WTC11 (cell line): ENCODE measurements around the gene SHTN1. TPM values are rescaled to one million over a fixed set of nuclear protein-coding genes. Genes with fewer than 3 reads are reported as not detected.

Experiments used
- ATAC-seq: fragments of 200-7000 bp; cut with Tn5 transposase; 2 replicates; pipeline ENCODE4 v1.10.0; 2021; ENCODE audit warnings: mild to moderate bottlenecking, moderate library complexity
- CTCF ChIA-PET: fragments of 300-600 bp; sonication (Branson Sonifier 250); formaldehyde crosslinking; loops from one replicate; lab custom pipeline; 2021; ENCODE audit warnings: antibody characterized with exemption; lab: Charles Lee
- POLR2A ChIA-PET: fragments of 350-600 bp; sonication (Branson Sonifier 250); formaldehyde crosslinking; loops from one replicate; lab custom pipeline; 2021; ENCODE audit warnings: antibody characterized with exemption; lab: Charles Lee
- DNase-seq: peaks from one replicate; pipeline ENCODE4 v3.0.0; 2021; ENCODE audit warnings: low spot score
- H3K27ac Mint-ChIP-seq: 2 replicates; pipeline ENCODE4 v1.8.0; 2021; ENCODE audit warnings: mixed read lengths
- H3K27me3 Mint-ChIP-seq: 2 replicates; pipeline ENCODE4 v1.8.0; 2021; ENCODE audit warnings: low read depth, mild to moderate bottlenecking, moderate library complexity, mixed read lengths
- H3K36me3 Mint-ChIP-seq: 2 replicates; pipeline ENCODE4 v1.8.0; 2021; ENCODE audit warnings: mixed read lengths
- H3K4me1 Mint-ChIP-seq: 2 replicates; pipeline ENCODE4 v1.8.0; 2022; ENCODE audit warnings: mixed read lengths
- H3K4me3 Mint-ChIP-seq: 2 replicates; pipeline ENCODE4 v1.8.0; 2021; ENCODE audit warnings: mild to moderate bottlenecking, moderate library complexity, mixed read lengths
- H3K9me3 Mint-ChIP-seq: 2 replicates; pipeline ENCODE4 v1.8.0; 2021; ENCODE audit warnings: mixed read lengths
- GRHL2 ChIP-seq: fragments of 250-450 bp; sonication (Bioruptor Pico); IDR thresholded peaks from 2 replicates; pipeline ENCODE4 v1.8.0; 2022; ENCODE audit warnings: mild to moderate bottlenecking, moderate library complexity; ENCODE audit not compliant: insufficient replicate concordance, severe bottlenecking
- HMGA2 ChIP-seq: fragments of 250-450 bp; sonication (Bioruptor Pico); IDR thresholded peaks from 2 replicates; pipeline ENCODE4 v1.4.0; 2021; ENCODE audit warnings: mild to moderate bottlenecking, moderate library complexity
- NFYB ChIP-seq: sonication (generic); formaldehyde crosslinking; conservative IDR thresholded peaks from 2 replicates; pipeline ENCODE4 v1.8.0; 2022; ENCODE audit warnings: low read depth, missing genetic modification reagents
- SMAD3 ChIP-seq: sonication (generic); formaldehyde crosslinking; IDR thresholded peaks from 2 replicates; pipeline ENCODE4 v1.8.0; 2022; ENCODE audit warnings: missing genetic modification reagents, mild to moderate bottlenecking, borderline replicate concordance
- TCF7 ChIP-seq: sonication (generic); formaldehyde crosslinking; IDR thresholded peaks from 2 replicates; pipeline ENCODE4 v1.8.0; 2022; ENCODE audit warnings: mild to moderate bottlenecking, low read depth, missing genetic modification reagents, moderate library complexity
- ZBTB21 ChIP-seq: sonication (generic); formaldehyde crosslinking; IDR thresholded peaks from 2 replicates; pipeline ENCODE4 v1.8.1; 2023; ENCODE audit warnings: mild to moderate bottlenecking, missing genetic modification reagents, borderline replicate concordance
- ZNF232 ChIP-seq: sonication (generic); formaldehyde crosslinking; IDR thresholded peaks from 2 replicates; pipeline ENCODE4 v1.8.0; 2022; ENCODE audit warnings: mild to moderate bottlenecking, missing genetic modification reagents
- total RNA-seq: library from RNA; stranded (reverse); gene quantifications from 3 replicates; pipeline ENCODE4 v1.2.3, GENCODE V29; 2021
- TF ChIP-seq, protein P1 (sequence below): sonication (generic); formaldehyde crosslinking; conservative IDR thresholded peaks from 2 replicates; pipeline ENCODE4 v1.8.1; 2023; ENCODE audit warnings: mild to moderate bottlenecking, low read depth, missing genetic modification reagents, moderate library complexity
- TF ChIP-seq, protein P2 (sequence below): fragments of 250-450 bp; sonication (Bioruptor Pico); IDR thresholded peaks from 2 replicates; pipeline ENCODE4 v1.9.0; 2021; ENCODE audit warnings: mild to moderate bottlenecking
- TF ChIP-seq, protein P3 (sequence below): sonication (generic); formaldehyde crosslinking; IDR thresholded peaks from 2 replicates; pipeline ENCODE4 v1.8.0; 2023; ENCODE audit warnings: missing genetic modification reagents, mild to moderate bottlenecking, borderline replicate concordance
- TF ChIP-seq, protein P4 (sequence below): sonication (generic); formaldehyde crosslinking; IDR thresholded peaks from 2 replicates; pipeline ENCODE4 v1.8.0; 2023; ENCODE audit warnings: mild to moderate bottlenecking, missing genetic modification reagents

SHTN1 gene
- total RNA-seq, 1 experiment from 2014 or later: 11.0 TPM

DNA sequence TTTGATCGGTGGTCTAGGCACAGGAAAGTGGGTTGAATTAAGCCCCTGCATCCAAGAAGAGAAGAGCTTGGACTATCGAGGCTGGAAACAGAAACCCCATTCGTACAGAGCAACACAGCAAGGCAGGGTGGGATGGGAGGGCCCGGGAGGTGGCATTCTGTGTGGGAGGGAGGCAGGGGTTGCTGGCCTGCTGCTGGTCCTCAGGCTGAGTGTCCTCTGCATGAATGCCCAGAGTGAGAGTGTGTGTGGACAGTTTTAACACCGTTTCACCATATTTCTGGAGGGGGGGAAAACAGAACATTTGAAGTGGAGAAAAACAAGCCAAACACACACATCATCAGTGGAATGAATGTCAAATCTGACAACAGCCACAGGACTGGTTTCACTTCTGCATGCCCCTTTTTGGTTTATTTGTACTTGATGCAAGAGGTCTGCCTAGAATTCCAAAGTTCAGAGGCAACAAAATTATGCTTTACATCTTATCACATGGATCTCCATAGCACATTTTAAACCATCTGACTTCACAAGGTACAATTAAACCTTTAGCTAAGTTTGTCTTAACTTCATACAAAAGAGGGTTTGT, 166.8 kb downstream of the SHTN1 start:
- no peak for TF ChIP-seq NFYB (CRISPR knock-in tag)
- TF ChIP-seq ZNF232: no peak
- TF ChIP-seq, protein P1, sequence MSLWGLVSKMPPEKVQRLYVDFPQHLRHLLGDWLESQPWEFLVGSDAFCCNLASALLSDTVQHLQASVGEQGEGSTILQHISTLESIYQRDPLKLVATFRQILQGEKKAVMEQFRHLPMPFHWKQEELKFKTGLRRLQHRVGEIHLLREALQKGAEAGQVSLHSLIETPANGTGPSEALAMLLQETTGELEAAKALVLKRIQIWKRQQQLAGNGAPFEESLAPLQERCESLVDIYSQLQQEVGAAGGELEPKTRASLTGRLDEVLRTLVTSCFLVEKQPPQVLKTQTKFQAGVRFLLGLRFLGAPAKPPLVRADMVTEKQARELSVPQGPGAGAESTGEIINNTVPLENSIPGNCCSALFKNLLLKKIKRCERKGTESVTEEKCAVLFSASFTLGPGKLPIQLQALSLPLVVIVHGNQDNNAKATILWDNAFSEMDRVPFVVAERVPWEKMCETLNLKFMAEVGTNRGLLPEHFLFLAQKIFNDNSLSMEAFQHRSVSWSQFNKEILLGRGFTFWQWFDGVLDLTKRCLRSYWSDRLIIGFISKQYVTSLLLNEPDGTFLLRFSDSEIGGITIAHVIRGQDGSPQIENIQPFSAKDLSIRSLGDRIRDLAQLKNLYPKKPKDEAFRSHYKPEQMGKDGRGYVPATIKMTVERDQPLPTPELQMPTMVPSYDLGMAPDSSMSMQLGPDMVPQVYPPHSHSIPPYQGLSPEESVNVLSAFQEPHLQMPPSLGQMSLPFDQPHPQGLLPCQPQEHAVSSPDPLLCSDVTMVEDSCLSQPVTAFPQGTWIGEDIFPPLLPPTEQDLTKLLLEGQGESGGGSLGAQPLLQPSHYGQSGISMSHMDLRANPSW (CRISPR knock-in tag): no peak
- TF ChIP-seq, protein P2, sequence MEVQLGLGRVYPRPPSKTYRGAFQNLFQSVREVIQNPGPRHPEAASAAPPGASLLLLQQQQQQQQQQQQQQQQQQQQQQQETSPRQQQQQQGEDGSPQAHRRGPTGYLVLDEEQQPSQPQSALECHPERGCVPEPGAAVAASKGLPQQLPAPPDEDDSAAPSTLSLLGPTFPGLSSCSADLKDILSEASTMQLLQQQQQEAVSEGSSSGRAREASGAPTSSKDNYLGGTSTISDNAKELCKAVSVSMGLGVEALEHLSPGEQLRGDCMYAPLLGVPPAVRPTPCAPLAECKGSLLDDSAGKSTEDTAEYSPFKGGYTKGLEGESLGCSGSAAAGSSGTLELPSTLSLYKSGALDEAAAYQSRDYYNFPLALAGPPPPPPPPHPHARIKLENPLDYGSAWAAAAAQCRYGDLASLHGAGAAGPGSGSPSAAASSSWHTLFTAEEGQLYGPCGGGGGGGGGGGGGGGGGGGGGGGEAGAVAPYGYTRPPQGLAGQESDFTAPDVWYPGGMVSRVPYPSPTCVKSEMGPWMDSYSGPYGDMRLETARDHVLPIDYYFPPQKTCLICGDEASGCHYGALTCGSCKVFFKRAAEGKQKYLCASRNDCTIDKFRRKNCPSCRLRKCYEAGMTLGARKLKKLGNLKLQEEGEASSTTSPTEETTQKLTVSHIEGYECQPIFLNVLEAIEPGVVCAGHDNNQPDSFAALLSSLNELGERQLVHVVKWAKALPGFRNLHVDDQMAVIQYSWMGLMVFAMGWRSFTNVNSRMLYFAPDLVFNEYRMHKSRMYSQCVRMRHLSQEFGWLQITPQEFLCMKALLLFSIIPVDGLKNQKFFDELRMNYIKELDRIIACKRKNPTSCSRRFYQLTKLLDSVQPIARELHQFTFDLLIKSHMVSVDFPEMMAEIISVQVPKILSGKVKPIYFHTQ (CRISPR knock-in tag): no peak
- TF ChIP-seq, protein P3, sequence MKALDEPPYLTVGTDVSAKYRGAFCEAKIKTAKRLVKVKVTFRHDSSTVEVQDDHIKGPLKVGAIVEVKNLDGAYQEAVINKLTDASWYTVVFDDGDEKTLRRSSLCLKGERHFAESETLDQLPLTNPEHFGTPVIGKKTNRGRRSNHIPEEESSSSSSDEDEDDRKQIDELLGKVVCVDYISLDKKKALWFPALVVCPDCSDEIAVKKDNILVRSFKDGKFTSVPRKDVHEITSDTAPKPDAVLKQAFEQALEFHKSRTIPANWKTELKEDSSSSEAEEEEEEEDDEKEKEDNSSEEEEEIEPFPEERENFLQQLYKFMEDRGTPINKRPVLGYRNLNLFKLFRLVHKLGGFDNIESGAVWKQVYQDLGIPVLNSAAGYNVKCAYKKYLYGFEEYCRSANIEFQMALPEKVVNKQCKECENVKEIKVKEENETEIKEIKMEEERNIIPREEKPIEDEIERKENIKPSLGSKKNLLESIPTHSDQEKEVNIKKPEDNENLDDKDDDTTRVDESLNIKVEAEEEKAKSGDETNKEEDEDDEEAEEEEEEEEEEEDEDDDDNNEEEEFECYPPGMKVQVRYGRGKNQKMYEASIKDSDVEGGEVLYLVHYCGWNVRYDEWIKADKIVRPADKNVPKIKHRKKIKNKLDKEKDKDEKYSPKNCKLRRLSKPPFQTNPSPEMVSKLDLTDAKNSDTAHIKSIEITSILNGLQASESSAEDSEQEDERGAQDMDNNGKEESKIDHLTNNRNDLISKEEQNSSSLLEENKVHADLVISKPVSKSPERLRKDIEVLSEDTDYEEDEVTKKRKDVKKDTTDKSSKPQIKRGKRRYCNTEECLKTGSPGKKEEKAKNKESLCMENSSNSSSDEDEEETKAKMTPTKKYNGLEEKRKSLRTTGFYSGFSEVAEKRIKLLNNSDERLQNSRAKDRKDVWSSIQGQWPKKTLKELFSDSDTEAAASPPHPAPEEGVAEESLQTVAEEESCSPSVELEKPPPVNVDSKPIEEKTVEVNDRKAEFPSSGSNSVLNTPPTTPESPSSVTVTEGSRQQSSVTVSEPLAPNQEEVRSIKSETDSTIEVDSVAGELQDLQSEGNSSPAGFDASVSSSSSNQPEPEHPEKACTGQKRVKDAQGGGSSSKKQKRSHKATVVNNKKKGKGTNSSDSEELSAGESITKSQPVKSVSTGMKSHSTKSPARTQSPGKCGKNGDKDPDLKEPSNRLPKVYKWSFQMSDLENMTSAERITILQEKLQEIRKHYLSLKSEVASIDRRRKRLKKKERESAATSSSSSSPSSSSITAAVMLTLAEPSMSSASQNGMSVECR: no peak
- TF ChIP-seq SMAD3: no peak
- no peak for TF ChIP-seq HMGA2 (CRISPR knock-in tag)
- no peak for TF ChIP-seq TCF7 (CRISPR knock-in tag)
- no peak for TF ChIP-seq GRHL2
- TF ChIP-seq, protein P4, sequence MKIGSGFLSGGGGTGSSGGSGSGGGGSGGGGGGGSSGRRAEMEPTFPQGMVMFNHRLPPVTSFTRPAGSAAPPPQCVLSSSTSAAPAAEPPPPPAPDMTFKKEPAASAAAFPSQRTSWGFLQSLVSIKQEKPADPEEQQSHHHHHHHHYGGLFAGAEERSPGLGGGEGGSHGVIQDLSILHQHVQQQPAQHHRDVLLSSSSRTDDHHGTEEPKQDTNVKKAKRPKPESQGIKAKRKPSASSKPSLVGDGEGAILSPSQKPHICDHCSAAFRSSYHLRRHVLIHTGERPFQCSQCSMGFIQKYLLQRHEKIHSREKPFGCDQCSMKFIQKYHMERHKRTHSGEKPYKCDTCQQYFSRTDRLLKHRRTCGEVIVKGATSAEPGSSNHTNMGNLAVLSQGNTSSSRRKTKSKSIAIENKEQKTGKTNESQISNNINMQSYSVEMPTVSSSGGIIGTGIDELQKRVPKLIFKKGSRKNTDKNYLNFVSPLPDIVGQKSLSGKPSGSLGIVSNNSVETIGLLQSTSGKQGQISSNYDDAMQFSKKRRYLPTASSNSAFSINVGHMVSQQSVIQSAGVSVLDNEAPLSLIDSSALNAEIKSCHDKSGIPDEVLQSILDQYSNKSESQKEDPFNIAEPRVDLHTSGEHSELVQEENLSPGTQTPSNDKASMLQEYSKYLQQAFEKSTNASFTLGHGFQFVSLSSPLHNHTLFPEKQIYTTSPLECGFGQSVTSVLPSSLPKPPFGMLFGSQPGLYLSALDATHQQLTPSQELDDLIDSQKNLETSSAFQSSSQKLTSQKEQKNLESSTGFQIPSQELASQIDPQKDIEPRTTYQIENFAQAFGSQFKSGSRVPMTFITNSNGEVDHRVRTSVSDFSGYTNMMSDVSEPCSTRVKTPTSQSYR (CRISPR knock-in tag): no peak
- TF ChIP-seq ZBTB21 (CRISPR knock-in tag): no peak
- no peak overlapping the region for H3K4me3 Mint-ChIP-seq
- H3K9me3 Mint-ChIP-seq: no peaks in the 10 kb centered on the region
- CTCF ChIA-PET: interaction anchor here (0.6 to 3.0 kb wide), 10 partner anchors 11 to 337 kb away, joined by 3 to 10 read pairs (median 5); partner anchors contain the start of gene ENO4
- H3K27ac Mint-ChIP-seq: no peak overlapping the region
- H3K36me3 Mint-ChIP-seq: no peaks in the 10 kb centered on the region
- peaks cover 72% of the 10 kb centered on the region for H3K4me1 Mint-ChIP-seq
- DNase-seq (no peak), ATAC-seq (no peak)
- H3K27me3 Mint-ChIP-seq: peaks cover 4% of the 10 kb centered on the region; the same call in 1 of the 2 replicates
- POLR2A ChIA-PET: interaction anchor here (3.5 kb wide), 1 partner anchor 11 kb away, joined by 15 read pairs; the partner anchor contains the start of gene ENO4
